Activated CD4-positive, alpha-beta T cell treated with anti-CD3 and anti-CD28 coated beads, Interleukin-2, amount 50 U/mL, for 4 hours (primary cell): ENCODE measurements around the gene SART3.
"Not testable (repeated sequence)": the region's sequence is repeated elsewhere in the genome, so short reads cannot be mapped to it uniquely, and the experiment has no call there.

Experiments used
- DNase-seq, 2 experiments: peaks; one replicate each; pipeline ENCODE4 v3.0.0-alpha.2; 2020

Gene SART3

DNA sequence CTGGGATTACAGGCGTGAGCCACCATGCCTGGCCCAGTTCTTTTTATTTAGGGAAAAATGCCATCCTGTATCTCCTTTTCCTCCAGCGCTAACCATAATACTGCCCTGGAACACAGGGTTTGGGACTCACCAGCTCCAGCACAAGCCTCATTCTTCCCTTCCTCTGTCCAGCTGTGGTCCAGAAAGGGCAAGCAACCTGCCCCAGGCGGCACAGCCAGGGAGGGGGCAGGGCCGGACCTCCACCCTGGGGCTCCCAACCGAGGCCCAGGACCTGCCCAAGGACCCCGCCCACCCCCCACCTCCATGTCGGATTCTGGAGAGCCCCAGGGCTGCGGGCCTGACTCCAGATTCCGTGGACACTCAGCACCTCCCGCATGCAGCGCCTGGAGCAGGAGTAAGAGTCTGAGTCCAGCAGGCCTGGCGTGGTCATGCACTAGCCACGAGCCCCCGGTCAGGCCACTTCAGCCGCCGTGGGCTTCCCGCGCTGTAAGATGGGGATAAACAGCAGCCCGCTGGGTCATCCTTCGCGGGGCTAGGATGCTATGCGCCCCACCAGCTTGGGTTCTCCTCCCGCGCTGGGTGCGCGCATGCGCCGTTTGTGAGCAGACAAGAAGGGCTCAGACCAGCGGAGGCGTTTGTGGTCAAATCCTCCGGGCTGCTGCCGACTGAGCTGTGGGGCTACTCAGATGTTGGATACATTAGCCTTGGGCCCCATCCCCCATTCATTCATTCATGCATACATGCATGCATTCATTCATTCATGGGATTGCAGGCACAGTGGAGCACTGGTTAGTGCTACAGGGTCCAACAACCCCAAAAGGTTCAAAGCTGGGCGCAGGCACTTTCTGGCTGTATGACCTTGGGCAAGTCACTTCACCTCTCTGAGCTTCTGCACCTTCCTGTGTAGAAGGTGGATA, 20.6 kb upstream of the SART3 start:
- no peak for DNase-seq

DNA sequence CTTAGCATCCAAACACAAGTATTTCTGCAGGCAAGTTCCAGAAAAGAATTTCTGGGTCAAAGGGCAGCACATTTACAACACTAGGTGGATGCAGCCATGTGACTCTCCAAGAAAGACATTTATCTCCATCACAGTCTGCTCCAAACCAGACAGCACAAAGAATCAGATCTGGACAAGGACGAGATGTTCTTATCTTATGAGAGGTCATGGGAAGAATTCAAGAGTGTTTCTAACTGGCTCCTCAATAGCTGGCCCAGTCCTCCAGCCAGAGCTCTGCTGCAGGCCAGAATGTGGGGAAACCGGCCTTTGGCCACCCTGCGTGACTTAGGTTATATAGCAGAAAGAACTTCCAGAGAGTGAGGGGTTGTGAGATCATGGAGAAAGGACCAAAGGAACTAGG, 19.6 kb upstream of the SART3 start:
- no peak for DNase-seq

DNA sequence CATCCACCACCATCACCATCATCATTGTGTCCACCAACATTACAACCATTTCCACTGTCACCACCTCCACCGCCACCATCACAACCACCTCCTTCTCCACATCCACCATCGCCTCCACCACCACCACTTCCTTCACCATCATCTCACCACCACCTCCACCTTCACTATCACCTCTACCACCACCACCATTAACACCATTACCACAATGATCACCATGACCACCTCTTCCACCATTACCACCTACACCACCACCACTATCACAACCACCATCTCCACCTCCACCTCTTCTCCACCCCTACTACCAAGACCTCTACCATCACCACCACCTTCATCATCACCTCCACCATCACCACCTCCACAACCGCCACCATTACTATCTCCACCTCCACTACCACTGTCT, 17.8 kb upstream of the SART3 start:
- no peak for DNase-seq

DNA sequence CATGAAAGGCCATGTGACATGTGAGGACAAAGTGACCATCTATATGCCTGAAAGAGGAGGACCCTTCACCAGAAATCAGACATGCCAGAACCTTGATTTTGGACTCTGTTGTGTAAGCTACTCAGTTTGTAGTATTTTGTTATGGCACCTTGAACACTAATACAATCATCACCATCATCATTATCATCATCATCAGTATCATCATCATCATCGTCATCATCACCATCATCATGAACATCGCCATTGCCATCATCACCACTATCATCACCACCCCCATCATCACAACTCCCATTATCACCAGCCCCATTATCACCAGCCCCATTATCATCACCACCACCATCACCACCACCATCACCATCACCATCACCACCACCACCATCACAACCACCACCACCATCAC, 17.3 kb upstream of the SART3 start:
- no peak for DNase-seq

DNA sequence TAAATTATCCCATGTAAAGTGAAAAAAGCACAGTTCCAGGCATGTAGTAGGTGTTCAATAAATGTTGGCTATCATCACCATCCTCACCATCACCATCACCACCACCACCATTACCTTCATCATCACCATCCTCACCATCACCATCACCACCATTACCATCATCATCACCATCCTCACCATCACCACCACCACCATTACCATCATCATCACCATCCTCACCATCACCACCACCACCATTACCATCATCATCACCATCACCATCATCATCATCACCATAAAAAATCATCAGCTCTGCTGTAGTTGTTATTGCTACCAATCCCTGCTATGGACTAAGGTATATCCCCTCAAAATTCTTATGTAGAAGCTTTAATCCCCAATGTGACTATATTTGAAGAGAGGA, 16.5 kb upstream of the SART3 start:
- no peak for DNase-seq

DNA sequence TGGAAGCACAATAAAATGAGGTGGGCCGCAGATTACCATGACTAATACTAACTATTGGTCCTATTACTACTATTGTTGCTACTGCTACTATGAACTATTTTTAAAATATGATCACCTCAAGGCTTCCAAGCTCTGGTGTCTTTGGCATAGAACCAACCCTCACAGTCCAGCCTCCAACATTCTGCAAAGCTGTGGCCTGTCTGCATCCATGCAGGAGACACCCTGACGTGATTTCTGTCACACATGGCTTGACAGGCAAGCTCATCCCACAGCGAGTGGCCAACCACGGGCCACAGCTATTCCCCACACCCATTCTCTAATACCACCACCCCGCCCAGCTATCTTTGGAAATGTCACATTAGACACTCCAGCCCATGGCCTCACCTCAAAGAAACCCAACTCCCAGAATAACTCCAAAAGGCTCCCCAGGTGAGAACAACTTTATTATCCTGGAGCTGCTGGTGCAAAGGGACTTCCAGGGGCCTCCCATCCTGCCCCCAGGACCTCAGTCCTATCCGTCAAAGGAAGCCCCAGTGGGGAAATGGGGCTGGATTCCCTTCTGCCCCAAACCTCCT, 15.8 kb upstream of the SART3 start:
- no peak for DNase-seq

DNA sequence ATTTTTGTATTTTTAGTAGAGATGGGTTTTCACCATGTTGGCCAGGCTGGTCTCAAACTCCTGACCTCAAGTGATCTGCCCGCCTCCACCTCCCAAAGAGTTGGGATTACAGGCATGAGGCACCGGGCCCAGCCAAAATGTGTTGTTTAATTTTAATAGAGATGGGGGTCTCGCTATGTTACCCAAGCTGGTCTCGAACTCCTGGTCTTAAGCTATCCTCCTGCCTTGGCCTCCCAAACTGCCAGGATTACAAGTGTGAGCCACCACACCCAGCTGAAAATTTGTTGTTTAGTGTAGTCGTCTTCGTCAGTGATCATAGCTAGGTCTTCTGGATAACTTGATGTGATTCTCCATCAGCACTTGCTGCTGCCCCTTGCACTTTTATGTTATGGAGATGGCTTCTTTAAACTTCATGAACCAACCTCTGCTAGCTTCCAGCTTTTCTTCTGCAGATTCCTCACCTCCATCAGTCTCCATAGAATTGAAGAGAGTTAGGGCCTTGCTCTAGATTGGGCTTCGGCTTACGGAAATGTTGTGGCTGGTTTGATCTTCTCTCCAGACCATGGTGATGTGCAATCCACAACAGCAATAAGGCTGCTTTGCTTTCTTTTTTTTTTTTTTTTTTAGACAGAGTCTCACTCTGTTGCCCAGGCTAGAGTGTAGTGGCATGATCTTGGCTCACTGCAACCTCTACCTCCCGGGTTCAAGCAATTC, 14.4 kb upstream of the SART3 start:
- no peak for DNase-seq

DNA sequence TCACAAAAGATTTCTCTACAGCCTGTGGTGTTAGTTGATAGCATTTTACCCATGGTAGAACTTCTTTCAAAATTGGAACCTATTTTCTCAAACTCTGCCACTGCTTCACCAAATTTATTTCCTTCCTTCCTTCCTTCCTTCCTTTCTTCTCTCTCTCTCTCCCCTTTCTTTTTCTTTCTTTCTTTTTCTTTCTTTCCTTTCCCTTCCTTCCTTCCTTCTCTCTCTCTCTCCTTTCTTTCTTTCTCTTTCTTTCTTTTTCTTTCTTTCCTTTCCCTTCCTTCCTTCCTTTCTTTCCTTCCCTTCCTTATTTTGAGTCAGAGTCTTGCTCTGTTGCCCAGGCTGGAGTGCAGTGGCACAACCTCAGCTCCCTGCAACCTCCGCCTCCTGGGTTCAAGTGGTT, 13.3 kb upstream of the SART3 start:
- not testable (repeated sequence) for DNase-seq

DNA sequence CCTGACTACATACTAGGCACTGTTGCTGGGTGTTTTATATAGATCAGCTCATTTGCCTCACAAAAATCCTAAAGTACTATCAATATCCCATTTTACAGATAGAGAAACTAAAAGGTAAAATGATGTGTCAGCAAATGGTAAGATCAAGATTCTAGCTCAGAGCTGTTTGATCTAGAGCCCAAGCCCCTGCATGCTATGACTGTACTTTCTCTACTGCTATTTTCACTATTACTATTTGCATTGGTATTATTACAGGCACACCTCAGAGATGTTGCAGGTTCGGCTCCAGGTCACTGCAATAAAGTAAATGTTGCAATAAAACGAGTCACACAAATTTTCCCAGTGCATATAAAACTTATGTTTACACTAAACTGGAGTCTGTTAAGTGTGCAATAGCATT, 12.3 kb upstream of the SART3 start:
- no peak for DNase-seq

DNA sequence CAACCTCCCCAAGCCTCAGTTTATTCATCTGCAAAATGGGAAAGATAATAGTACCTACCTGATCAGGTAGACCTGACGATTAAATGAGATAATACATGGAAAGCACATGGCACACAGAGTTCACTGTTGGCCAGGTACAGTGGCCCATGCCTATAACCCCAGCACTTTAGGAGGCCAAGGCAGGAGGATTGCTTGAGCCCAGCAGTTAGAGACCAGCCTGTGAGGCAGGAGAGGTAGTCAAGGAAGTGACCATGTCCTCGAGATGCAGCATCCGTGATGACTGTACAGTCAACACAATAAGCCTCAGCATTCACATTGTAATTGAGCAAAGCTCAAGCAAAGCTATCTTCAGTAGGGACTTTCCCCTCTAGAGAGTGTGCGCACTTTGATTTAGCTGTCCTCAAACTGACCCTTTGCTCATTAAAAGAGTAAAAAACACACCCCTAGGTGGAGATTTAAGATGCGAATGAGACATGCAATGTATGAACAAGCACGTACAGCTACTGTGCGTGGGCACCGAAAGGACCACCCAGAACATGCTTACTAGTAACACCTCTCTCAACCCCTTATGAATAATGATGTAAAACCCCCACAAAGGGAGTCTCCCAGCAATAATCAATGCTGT, 11.3 kb upstream of the SART3 start:
- DNase-seq, result no peak

DNA sequence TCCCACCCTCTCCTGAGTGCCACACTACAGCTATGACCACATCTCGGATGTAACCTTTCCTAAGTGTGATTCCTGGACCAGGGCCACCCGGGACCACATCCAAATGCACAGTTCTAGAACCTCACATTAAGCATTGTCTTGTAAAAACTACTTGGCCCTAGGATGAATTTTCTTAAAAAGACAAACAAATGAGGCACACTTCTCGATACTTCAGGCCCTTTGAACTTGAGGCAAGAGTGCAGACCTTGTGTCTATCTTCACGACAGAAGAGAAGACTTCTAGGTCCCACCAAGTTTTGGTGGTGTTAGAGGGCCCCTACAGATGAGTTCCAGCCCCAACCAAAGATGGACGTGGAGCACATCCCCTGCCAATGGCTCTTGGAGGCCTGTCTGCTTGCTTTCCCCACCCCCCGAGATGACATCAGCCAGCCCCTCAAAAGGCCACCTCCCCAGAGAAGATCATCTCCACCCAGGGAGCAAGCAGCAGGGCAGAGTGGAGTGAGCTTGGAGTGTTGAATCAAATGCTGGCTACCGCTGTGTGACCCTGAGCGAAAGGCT, 10.7 kb upstream of the SART3 start:
- DNase-seq, result no peak

DNA sequence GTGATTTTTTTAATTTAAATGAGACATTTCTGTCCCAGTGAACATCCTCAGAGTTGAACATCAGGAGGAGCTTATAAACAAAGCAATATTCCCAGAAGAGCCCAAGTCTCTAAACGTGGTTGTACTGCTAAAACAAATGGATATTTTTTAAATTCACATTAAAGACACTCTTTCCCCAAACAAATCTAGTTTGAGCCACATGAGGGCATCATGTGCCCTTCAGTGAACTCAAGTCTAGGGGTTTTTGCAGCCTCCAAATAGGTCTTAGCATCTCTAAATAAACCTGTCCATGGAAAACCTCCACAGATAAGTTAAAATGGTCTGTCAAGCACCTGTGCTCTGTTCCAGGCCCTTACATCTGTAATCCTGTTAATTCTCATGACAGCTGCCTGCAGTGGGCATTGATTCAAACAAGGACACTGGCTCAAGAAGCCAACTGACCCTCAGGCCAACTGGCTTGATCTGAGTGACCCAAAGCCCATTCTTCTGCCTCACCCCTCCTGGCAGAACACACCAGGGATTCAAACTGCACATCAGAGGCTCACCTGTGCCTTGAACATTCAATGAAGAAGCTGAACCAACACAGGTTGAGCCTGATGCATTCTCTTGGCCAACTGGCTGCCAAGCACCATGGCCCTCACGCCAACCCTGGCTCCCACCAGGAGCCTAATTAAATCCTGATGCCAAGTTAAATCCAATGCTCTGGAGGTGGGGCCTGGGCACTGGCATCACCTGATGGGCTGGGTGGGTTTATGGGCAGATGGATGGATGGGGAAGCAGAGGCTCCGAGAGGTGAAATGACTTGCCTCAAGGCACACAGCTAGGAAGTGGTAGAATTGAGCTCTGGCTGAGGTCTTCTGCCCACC, 10.0 kb upstream of the SART3 start:
- DNase-seq, result no peak

DNA sequence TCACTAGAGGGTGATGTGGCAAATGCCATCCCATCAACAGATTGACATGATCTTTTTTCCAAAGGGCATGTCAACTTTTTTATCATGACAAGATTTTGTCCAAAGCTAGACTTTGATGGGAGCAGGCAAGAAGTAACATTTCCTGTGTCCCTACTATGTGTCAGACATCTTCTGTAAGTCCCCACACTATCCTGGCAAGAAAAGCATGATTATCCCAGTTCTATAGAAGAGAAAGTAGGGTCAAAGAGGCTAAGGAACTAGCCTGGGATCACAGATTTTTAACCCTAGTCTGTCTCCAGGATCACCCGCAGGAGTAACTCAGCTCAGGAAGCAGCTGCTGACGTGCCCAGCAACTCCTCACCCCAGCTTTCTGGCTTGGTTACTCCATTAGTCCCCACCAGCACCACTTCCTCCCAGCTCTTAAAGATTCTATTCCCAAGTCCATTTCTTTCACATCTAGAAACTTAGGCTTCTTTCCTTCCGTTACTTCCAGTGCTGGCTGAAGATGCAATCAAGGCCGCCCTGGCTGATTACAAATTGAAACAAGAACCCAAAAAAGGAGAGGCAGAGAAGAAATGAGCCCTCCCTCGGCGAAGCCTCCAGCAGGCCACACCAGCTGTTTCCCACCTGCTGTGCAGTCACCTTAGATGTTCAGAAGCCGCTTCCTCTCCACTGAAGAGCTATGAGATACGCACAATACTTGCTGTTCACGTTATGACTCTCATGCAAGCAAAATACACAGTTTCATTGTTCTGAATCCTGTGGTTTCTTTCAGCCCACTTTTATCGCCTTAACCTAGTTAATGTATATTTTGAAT, 7.6 kb upstream of the SART3 start:
- peak; percentile 39 to 44 for DNase-seq

DNA sequence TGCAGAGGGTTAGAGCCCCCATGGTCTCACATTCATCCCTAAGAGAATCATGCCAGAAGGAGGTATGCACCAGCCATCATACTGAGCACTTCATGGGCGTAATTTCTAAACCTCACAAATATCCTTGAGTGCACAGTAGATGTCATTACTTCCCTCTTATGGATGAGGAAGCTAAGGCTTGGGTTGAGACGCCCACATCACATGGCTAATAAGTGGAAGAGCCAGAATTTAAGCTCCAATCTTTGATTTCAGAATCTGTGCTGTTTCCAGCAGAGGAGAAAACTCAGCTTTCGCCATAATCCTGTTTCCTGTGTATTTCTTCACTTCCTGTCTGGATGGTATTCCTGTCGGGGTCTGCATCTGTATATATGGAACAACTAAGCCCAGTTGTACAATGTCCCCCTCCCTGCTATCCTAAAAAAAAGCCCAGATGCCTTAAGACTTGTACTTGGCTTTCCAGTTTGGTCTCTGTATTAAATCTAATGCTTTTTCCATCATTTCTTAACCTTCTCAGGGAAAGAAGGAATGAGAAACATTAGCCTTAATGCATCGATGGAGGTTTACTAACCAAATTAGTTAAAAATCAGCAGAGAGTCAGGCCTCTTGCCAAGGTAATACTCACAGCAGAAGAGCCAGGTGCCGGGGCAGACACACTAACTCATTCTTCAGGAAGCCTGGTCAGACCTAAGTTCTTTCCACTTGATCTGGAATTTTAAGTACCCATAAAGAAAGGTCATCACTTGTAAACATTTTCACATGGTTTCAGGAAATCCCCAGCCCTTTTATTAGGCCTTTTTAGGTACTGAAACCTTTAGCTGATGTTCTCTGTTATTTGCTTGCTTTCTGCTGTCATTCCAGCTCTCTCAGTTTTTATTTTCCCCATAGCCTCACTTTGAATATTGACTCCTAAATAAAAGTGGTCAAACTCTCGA, 6.7 kb upstream of the SART3 start:
- no peak for DNase-seq

DNA sequence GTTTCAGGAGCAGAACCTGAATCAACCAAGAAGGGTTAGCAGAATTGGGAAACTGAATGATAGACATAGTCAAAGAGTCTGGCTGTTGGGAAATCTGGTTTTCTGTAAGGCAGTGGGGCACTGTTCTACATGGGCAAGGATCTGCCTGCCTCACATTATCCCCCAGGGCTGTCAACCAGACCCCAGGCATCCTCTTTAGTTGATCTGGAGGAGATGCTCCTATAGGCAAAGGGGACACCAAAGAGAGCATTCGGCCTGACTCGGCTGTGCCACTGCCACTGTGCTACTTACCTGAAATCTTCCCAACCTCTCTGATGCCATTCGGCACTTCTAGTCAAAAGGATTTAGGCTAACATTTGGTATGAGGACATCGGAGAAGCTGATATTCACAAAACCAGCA, 5.5 kb upstream of the SART3 start:
- no peak for DNase-seq

DNA sequence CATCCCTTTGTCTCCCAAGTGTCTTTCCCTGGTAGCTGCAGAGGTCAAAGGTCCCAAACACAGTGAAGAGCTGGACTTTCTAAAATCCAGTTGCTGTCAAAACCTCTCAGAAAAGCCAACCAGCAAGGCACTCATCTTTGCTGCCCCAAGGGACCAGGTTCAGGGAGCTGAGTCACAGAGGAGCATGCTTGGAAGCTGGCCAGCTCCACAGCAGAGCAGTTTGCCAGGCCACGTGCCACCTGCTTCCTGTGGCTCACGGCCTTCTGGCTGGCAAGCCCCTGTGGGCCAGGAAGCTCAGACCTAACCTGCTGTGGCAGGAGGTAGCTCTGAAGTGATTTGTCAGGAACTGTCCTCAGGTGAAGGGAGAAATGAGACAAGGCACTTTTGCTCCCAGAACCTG, 5.0 kb upstream of the SART3 start:
- peak; percentile 63 to 68 for DNase-seq

DNA sequence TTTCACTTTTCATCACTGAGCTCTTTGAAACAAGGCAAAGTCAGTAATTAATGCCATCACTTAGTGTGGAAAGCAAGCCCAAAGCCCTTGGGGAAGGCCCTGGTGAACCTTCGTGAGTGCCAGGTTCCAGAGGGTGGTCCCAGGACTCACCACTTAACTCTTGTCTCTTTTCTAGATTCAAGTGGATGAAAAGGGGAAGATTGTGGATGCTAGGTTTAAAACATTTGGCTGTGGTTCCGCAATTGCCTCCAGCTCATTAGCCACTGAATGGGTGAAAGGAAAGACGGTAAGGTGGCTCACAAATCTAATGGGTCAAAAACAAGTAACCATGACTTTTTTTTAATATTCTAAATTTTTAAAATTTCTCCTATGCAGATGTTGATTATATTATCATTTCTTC, 4.2 kb upstream of the SART3 start:
- no peak for DNase-seq

DNA sequence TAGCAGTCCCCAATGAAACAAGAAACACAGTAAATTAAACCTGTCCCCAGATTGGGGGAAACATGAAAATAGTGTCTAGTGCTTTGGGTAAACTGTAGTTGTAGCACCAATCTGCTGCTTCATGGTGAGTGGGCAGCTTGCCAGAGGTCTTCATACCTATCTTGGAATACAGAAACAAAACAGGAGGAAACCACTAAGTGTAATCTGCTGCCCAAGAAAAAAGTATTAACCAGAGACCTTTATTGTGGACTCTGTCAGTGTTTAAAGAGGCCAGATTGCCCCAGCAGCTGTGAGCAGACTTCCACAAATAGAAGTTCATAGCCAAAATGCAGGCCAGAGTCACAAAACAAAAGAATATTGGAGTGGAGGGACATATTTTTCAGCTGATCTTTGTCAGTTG, 3.8 kb upstream of the SART3 start:
- DNase-seq, result no peak

DNA sequence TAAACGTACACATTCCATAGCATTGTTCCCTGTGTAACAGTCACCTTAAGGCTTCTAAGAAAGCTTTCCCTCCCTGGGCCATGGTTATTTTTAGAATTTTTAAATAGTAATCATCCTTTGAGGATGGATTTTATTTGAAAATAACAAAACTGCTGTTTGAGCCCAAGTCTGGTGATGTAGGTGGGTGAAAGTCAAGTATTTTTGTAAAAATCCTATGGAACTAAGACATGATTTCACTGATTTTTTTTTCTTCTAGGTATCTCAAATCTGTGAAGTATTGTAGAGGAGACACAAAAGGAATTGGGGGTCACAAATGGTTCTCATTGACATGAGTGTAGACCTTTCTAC, 2.8 kb upstream of the SART3 start:
- no peak for DNase-seq

DNA sequence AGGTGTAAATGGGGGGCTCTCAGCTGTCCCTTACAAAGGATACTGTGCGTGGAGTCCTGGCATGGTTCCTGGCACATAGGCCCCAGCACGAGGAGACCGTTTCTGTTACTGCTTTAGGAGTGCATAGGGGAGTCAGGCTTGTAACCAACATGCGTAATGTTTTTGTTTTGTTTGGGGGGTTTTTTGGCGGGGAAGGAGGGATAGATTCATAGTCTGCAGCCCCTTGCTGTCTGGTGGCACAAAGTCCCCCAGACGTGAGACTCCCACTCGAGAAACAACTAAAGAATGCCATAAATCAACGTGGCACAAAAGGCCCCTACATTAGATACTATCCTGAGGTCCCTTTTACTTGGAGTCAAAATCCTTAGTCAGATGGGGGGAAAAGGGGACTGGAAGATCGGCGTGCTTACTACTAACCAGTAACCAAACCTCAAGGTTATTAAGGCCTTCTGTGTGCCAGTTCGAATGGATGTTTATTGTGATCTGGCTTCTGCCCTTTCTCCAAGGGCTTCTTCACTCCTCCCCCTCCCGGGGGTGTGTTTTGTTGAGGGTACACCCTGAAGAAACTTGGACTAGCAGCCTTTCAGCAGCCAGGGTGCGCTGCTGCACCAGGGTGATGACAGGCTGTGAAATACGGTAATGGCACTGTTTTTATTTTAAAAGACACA, 2.3 kb upstream of the SART3 start:
- DNase-seq, result peak; percentile 84 to 85
